Astrocyte (in vitro differentiated cells and primary cell): ENCODE results near the gene ATP10A. TPM values are rescaled to one million over a fixed set of nuclear protein-coding genes. Genes with fewer than 3 reads are reported as not detected.

Source experiments
- DNase-seq: peaks from one replicate; pipeline ENCODE4 v3.0.0-alpha.2; 2010; ENCODE audit warnings: low read depth
- FAIRE-seq: peaks from 2 replicates; lab custom pipeline; 2011; peaks lifted over from hg19 to GRCh38; lab: Jason Lieb, UNC
- H2AFZ ChIP-seq: 2 replicates; pipeline ENCODE4 v1.6.0; 2012; ENCODE audit warnings: low read depth, low read length, inconsistent platforms
- H3K27ac ChIP-seq: 2 replicates; pipeline ENCODE4 v1.5.1; 2011; ENCODE audit warnings: low read depth, low read length, inconsistent platforms
- H3K27me3 ChIP-seq: 2 replicates; pipeline ENCODE4 v1.6.0; 2011; ENCODE audit warnings: low read length, inconsistent platforms; ENCODE audit not compliant: insufficient read depth
- H3K36me3 ChIP-seq: 2 replicates; pipeline ENCODE4 v1.5.1; 2011; ENCODE audit warnings: low read length, inconsistent platforms; ENCODE audit not compliant: insufficient read depth
- H3K4me1 ChIP-seq: 2 replicates; pipeline ENCODE4 v1.5.1; 2011; ENCODE audit warnings: low read length, inconsistent platforms; ENCODE audit not compliant: insufficient read depth
- H3K4me2 ChIP-seq: 2 replicates; pipeline ENCODE4 v1.6.0; 2012; ENCODE audit warnings: low read length, inconsistent platforms
- H3K4me3 ChIP-seq: 2 replicates; pipeline ENCODE4 v1.5.1; 2011; ENCODE audit warnings: low read depth, mild to moderate bottlenecking, low read length, inconsistent platforms; ENCODE audit not compliant: insufficient read depth
- H3K79me2 ChIP-seq: 2 replicates; pipeline ENCODE4 v1.6.0; 2012; ENCODE audit warnings: mild to moderate bottlenecking, low read length, inconsistent platforms; ENCODE audit not compliant: insufficient read depth
- H3K9ac ChIP-seq: 2 replicates; pipeline ENCODE4 v1.6.0; 2012; ENCODE audit warnings: mild to moderate bottlenecking, low read length, inconsistent platforms
- H3K9me3 ChIP-seq: 2 replicates; pipeline ENCODE4 v1.5.1; 2012; ENCODE audit warnings: low read depth, mild to moderate bottlenecking, low read length, inconsistent platforms; ENCODE audit not compliant: insufficient read depth
- H4K20me1 ChIP-seq: 2 replicates; pipeline ENCODE4 v1.6.0; 2012; ENCODE audit warnings: low read length, inconsistent platforms; ENCODE audit not compliant: insufficient read depth
- H3K27ac Mint-ChIP-seq: one replicate; pipeline ENCODE4 v1.8.0; 2021; ENCODE audit warnings: mild to moderate bottlenecking, mixed read lengths; ENCODE audit not compliant: unreplicated experiment
- H3K27me3 Mint-ChIP-seq: one replicate; pipeline ENCODE4 v1.8.0; 2021; ENCODE audit warnings: low read depth, mixed read lengths; ENCODE audit not compliant: unreplicated experiment
- H3K36me3 Mint-ChIP-seq: one replicate; pipeline ENCODE4 v1.8.0; 2021; ENCODE audit warnings: low read depth, mixed read lengths; ENCODE audit not compliant: unreplicated experiment
- H3K4me1 Mint-ChIP-seq: one replicate; pipeline ENCODE4 v1.8.0; 2021; ENCODE audit warnings: low read depth, mixed read lengths; ENCODE audit not compliant: unreplicated experiment
- H3K4me3 Mint-ChIP-seq: one replicate; pipeline ENCODE4 v1.8.0; 2021; ENCODE audit warnings: mild to moderate bottlenecking, moderate library complexity, mixed read lengths; ENCODE audit not compliant: unreplicated experiment
- H3K9me3 Mint-ChIP-seq: one replicate; pipeline ENCODE4 v1.8.0; 2021; ENCODE audit warnings: mild to moderate bottlenecking, mixed read lengths; ENCODE audit not compliant: unreplicated experiment
- CTCF ChIP-seq: IDR thresholded peaks from 2 replicates; pipeline ENCODE4 v1.5.1; 2011; ENCODE audit warnings: low read depth, mild to moderate bottlenecking, inconsistent platforms, low read length, moderate library complexity; ENCODE audit not compliant: insufficient read depth
- EZH2 ChIP-seq: IDR thresholded peaks from 2 replicates; pipeline ENCODE4 v1.6.1; 2012; ENCODE audit warnings: mild to moderate bottlenecking, low read length, inconsistent platforms; ENCODE audit not compliant: insufficient read depth
- total RNA-seq: library from RNA; stranded (reverse); gene quantifications from 2 replicates; pipeline ENCODE4 v1.2.1, GENCODE V29; 2021

Gene ATP10A
- total RNA-seq, 1 donor from 2014 or later: 21.1 TPM

- no peak for FAIRE-seq
- H3K4me1 Mint-ChIP-seq: no peaks in the 10 kb centered on the region
These were observed 207.7 kb downstream of the ATP10A start for GRCh38 chr15:25655207-25655948.

GRCh38 chr15:25653371-25653770 is 209.8 kb downstream of the ATP10A start:
- Mint-ChIP-seq H3K4me3 (no peak overlapping the region), H3K27ac (no peak overlapping the region), H3K4me1 (peaks cover 2% of the 10 kb centered on the region), H3K9me3 (peaks cover 2% of the 10 kb centered on the region), H3K27me3 (peaks cover 15% of the 10 kb centered on the region), H3K36me3 (no peaks in the 10 kb centered on the region)
- DNase-seq (no peak), FAIRE-seq (no peak)
- Histone ChIP-seq H4K20me1 (no peaks in the 10 kb centered on the region), H2AFZ (no peak overlapping the region), H3K36me3 (no peaks in the 10 kb centered on the region), H3K27me3 (no peaks in the 10 kb centered on the region), H3K9me3 (no peaks in the 10 kb centered on the region), H3K27ac (no peak overlapping the region), H3K4me1 (no peaks in the 10 kb centered on the region), H3K4me2 (no peak overlapping the region), H3K9ac (no peak overlapping the region), H3K4me3 (no peak overlapping the region), H3K79me2 (no peaks in the 10 kb centered on the region)
- no peak for TF ChIP-seq EZH2
- no peak for TF ChIP-seq CTCF

More at GRCh38 chr15:25655207-25655948, 207.7 kb downstream of the ATP10A start:
- Histone ChIP-seq H3K9me3 (no peaks in the 10 kb centered on the region), H3K79me2 (no peaks in the 10 kb centered on the region), H4K20me1 (no peaks in the 10 kb centered on the region), H3K36me3 (no peaks in the 10 kb centered on the region), H3K4me1 (no peaks in the 10 kb centered on the region), H3K27ac (no peak overlapping the region), H3K9ac (no peak overlapping the region), H3K27me3 (no peaks in the 10 kb centered on the region), H3K4me3 (no peak overlapping the region), H2AFZ (peak overlapping the region; percentile 41), H3K4me2 (peak overlapping the region; percentile 39)
- Mint-ChIP-seq H3K27ac (no peak overlapping the region), H3K9me3 (peaks cover 2% of the 10 kb centered on the region), H3K27me3 (peaks cover 14% of the 10 kb centered on the region), H3K4me3 (no peak overlapping the region), H3K36me3 (no peaks in the 10 kb centered on the region)
- DNase-seq: no peak
- TF ChIP-seq EZH2 (no peak), CTCF (no peak)

GRCh38 chr15:25652704-25653103 is 210.4 kb downstream of the ATP10A start:
- Histone ChIP-seq H3K4me2 (no peak overlapping the region), H3K4me1 (no peaks in the 10 kb centered on the region), H4K20me1 (no peaks in the 10 kb centered on the region), H3K9me3 (no peaks in the 10 kb centered on the region), H3K27ac (no peak overlapping the region), H3K36me3 (no peaks in the 10 kb centered on the region), H3K27me3 (no peaks in the 10 kb centered on the region), H2AFZ (no peak overlapping the region), H3K79me2 (no peaks in the 10 kb centered on the region), H3K9ac (no peak overlapping the region), H3K4me3 (no peak overlapping the region)
- Mint-ChIP-seq H3K36me3 (no peaks in the 10 kb centered on the region), H3K9me3 (peaks cover 2% of the 10 kb centered on the region), H3K4me1 (peaks cover 2% of the 10 kb centered on the region), H3K27ac (no peak overlapping the region), H3K4me3 (no peak overlapping the region), H3K27me3 (peaks cover 11% of the 10 kb centered on the region)
- FAIRE-seq (no peak), DNase-seq (no peak)
- TF ChIP-seq EZH2 (no peak), CTCF (no peak)
